ENCODE results near the gene CHDH.
A peak's percentile ranks its signal among the peaks of the same experiment; 100 is the strongest.

Gene CHDH

GRCh38 chr3:53880396-53881345 is 34.5 kb upstream of the CHDH start:
- DNase-seq (ENCODE audit: insufficient read length): no peak
- peak; percentile 62 for FAIRE-seq
- TF ChIP-seq POLR2AphosphoS5 (IDR thresholded peaks at IDR 0.05; ENCODE audit: low read depth, low read length) (0 out of 2 replicates have a peak, but pooled peaks have one; percentile 26), TAF1 (IDR thresholded peaks at IDR 0.05; ENCODE audit: borderline replicate concordance, low read depth, low read length) (no peak)

GRCh38 chr3:53865732-53866499 is 19.7 kb upstream of the CHDH start:
- no peak for FAIRE-seq
- no peak for DNase-seq (ENCODE audit: insufficient read length)

GRCh38 chr3:53863145-53863544 is 16.9 kb upstream of the CHDH start:
- DNase-seq (ENCODE audit: insufficient read length) (no peak), FAIRE-seq (no peak)
- no peak for TF ChIP-seq POLR2AphosphoS5 (IDR thresholded peaks at IDR 0.05; ENCODE audit: low read depth, low read length)
- TF ChIP-seq POLR2A (IDR thresholded peaks at IDR 0.05; ENCODE audit: low read depth, low read length): no peak
- TF ChIP-seq TAF1 (IDR thresholded peaks at IDR 0.05; ENCODE audit: borderline replicate concordance, low read depth, low read length): no peak

More at GRCh38 chr3:53865732-53866499, 19.7 kb upstream of the CHDH start:
- TF ChIP-seq POLR2A (IDR thresholded peaks at IDR 0.05; ENCODE audit: low read depth, low read length) (no peak), TAF1 (IDR thresholded peaks at IDR 0.05; ENCODE audit: borderline replicate concordance, low read depth, low read length) (no peak), POLR2AphosphoS5 (IDR thresholded peaks at IDR 0.05; ENCODE audit: low read depth, low read length) (no peak)

GRCh38 chr3:53862241-53862640 is 16.0 kb upstream of the CHDH start:
- no peak for FAIRE-seq
- DNase-seq (ENCODE audit: insufficient read length): no peak

GRCh38 chr3:53860196-53860595 is 14.0 kb upstream of the CHDH start:
- DNase-seq (ENCODE audit: insufficient read length): no peak
- no peak for TF ChIP-seq POLR2AphosphoS5 (IDR thresholded peaks at IDR 0.05; ENCODE audit: low read depth, low read length)
- no peak for TF ChIP-seq TAF1 (IDR thresholded peaks at IDR 0.05; ENCODE audit: borderline replicate concordance, low read depth, low read length)
- TF ChIP-seq POLR2A (IDR thresholded peaks at IDR 0.05; ENCODE audit: low read depth, low read length): no peak
- FAIRE-seq: no peak

More at GRCh38 chr3:53862241-53862640, 16.0 kb upstream of the CHDH start:
- TF ChIP-seq POLR2AphosphoS5 (IDR thresholded peaks at IDR 0.05; ENCODE audit: low read depth, low read length) (no peak), TAF1 (IDR thresholded peaks at IDR 0.05; ENCODE audit: borderline replicate concordance, low read depth, low read length) (no peak), POLR2A (IDR thresholded peaks at IDR 0.05; ENCODE audit: low read depth, low read length) (no peak)

GRCh38 chr3:53859178-53859577 is 13.0 kb upstream of the CHDH start:
- DNase-seq (ENCODE audit: insufficient read length): no peak
- TF ChIP-seq TAF1 (IDR thresholded peaks at IDR 0.05; ENCODE audit: borderline replicate concordance, low read depth, low read length): no peak
- TF ChIP-seq POLR2AphosphoS5 (IDR thresholded peaks at IDR 0.05; ENCODE audit: low read depth, low read length): no peak
- TF ChIP-seq POLR2A (IDR thresholded peaks at IDR 0.05; ENCODE audit: low read depth, low read length): no peak
- no peak for FAIRE-seq

- DNase-seq (ENCODE audit: insufficient read length): no peak
- no peak for TF ChIP-seq TAF1 (IDR thresholded peaks at IDR 0.05; ENCODE audit: borderline replicate concordance, low read depth, low read length)
- no peak for TF ChIP-seq POLR2AphosphoS5 (IDR thresholded peaks at IDR 0.05; ENCODE audit: low read depth, low read length)
- TF ChIP-seq POLR2A (IDR thresholded peaks at IDR 0.05; ENCODE audit: low read depth, low read length): no peak
- FAIRE-seq: no peak
Measured at GRCh38 chr3:53858096-53858741, 12.0 kb upstream of the CHDH start.

GRCh38 chr3:53856964-53857363 is 10.7 kb upstream of the CHDH start:
- DNase-seq (ENCODE audit: insufficient read length): no peak
- FAIRE-seq: no peak
- TF ChIP-seq POLR2A (IDR thresholded peaks at IDR 0.05; ENCODE audit: low read depth, low read length) (no peak), TAF1 (IDR thresholded peaks at IDR 0.05; ENCODE audit: borderline replicate concordance, low read depth, low read length) (no peak)

- no peak for FAIRE-seq
- no peak for DNase-seq (ENCODE audit: insufficient read length)
- TF ChIP-seq TAF1 (IDR thresholded peaks at IDR 0.05; ENCODE audit: borderline replicate concordance, low read depth, low read length): no peak
Measured at GRCh38 chr3:53850895-53851294, 4.7 kb upstream of the CHDH start.

- FAIRE-seq (no peak), DNase-seq (ENCODE audit: insufficient read length) (no peak)
- TF ChIP-seq TAF1 (IDR thresholded peaks at IDR 0.05; ENCODE audit: borderline replicate concordance, low read depth, low read length): no peak
- TF ChIP-seq POLR2AphosphoS5 (IDR thresholded peaks at IDR 0.05; ENCODE audit: low read depth, low read length): no peak
- no peak for TF ChIP-seq POLR2A (IDR thresholded peaks at IDR 0.05; ENCODE audit: low read depth, low read length)
Measured at GRCh38 chr3:53849916-53850315, 3.7 kb upstream of the CHDH start.

GRCh38 chr3:53846851-53847155 is 584 bp upstream of the CHDH start:
- DNase-seq (ENCODE audit: insufficient read length): no peak
- no peak for TF ChIP-seq POLR2A (IDR thresholded peaks at IDR 0.05; ENCODE audit: low read depth, low read length)
- TF ChIP-seq POLR2AphosphoS5 (IDR thresholded peaks at IDR 0.05; ENCODE audit: low read depth, low read length): no peak
- TF ChIP-seq TAF1 (IDR thresholded peaks at IDR 0.05; ENCODE audit: borderline replicate concordance, low read depth, low read length): no peak
- FAIRE-seq: no peak

GRCh38 chr3:53845881-53846133 is 412 bp downstream of the CHDH start:
- FAIRE-seq: peak; percentile 14
- TF ChIP-seq POLR2AphosphoS5 (IDR thresholded peaks at IDR 0.05; ENCODE audit: low read depth, low read length) (no peak), POLR2A (IDR thresholded peaks at IDR 0.05; ENCODE audit: low read depth, low read length) (no peak), TAF1 (IDR thresholded peaks at IDR 0.05; ENCODE audit: borderline replicate concordance, low read depth, low read length) (no peak)
- DNase-seq (ENCODE audit: insufficient read length): no peak

Data from GM12892 (cell line).